Measurements from ENCODE around the gene PSMA2.

DNA sequence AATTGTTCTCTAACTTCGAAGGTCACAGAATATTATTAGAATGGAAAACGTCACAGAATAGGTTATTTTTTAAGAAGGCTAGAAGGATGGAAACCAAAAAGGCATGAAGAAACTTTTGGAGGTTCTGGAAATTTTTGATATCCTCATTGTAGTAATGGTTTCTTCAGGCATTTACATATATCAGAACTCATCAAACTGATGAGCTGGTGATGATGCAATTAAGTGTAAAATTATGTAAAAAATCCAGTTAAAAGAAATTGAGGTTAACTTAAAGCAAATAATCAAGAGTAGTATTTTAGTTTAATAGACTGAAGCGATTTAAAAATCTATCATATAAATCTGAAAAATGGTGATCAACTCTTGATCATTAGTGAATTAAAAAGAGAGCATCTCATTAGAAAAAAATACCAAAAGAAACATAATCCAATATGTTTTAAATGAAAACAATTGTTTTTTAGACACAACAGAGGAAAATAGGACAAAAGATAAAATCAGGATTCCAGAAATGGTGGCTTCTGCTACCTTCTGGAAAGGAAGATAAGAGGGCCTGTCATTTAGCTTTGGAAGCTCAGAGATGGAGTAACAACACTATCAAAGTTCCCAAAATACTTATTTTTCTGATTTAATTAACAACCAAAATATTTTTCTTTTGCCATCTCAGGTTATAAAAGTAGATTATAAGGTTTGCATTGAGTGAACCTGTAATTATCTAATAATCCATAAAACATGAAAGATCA, 9.8 kb downstream of the PSMA2 start:
- TF ChIP-seq, protein P1, sequence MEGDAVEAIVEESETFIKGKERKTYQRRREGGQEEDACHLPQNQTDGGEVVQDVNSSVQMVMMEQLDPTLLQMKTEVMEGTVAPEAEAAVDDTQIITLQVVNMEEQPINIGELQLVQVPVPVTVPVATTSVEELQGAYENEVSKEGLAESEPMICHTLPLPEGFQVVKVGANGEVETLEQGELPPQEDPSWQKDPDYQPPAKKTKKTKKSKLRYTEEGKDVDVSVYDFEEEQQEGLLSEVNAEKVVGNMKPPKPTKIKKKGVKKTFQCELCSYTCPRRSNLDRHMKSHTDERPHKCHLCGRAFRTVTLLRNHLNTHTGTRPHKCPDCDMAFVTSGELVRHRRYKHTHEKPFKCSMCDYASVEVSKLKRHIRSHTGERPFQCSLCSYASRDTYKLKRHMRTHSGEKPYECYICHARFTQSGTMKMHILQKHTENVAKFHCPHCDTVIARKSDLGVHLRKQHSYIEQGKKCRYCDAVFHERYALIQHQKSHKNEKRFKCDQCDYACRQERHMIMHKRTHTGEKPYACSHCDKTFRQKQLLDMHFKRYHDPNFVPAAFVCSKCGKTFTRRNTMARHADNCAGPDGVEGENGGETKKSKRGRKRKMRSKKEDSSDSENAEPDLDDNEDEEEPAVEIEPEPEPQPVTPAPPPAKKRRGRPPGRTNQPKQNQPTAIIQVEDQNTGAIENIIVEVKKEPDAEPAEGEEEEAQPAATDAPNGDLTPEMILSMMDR (IDR thresholded peaks at IDR 0.05), result no peak
- no peak for TF ChIP-seq ZFX (IDR thresholded peaks at IDR 0.05; ENCODE audit: borderline replicate concordance)
